PC-3 (cell line): ENCODE data around the gene TICRR. TPM values are rescaled to one million over a fixed set of nuclear protein-coding genes. Genes with fewer than 3 reads are reported as not detected.
A peak's percentile ranks its signal among the peaks of the same experiment; 100 is the strongest.

Experiments used
- ATAC-seq: fragments of 200-7000 bp; cut with Tn5 transposase; 2 replicates; pipeline ENCODE4 v1.9.1; 2020; ENCODE audit warnings: mild to moderate bottlenecking, moderate library complexity
- BruUV-seq: library from RNA; stranded (reverse); fragments of 400-500 nt; replicated peaks from 2 replicates; lab custom pipeline; 2021; lab: Mats Ljungman, UMichigan
- CTCF ChIA-PET: fragments of 300-600 bp; sonication (Branson Sonifier 250); formaldehyde crosslinking; loops from one replicate; lab custom pipeline; 2022; ENCODE audit warnings: antibody characterized with exemption; lab: Charles Lee
- POLR2A ChIA-PET: fragments of 300-600 bp; sonication (Branson Sonifier 250); formaldehyde crosslinking; loops from one replicate; lab custom pipeline; 2022; ENCODE audit warnings: antibody characterized with exemption; ENCODE audit not compliant: unreplicated experiment; lab: Charles Lee
- DNase-seq: peaks from one replicate; pipeline ENCODE4 v3.0.0-alpha.2; 2015
- H2AFZ ChIP-seq: fragments of 300-600 bp; sonication (generic); 2 replicates; pipeline ENCODE4 v1.6.0; 2016; ENCODE audit warnings: antibody characterized with exemption, low read length
- H3F3A ChIP-seq: fragments of 300-600 bp; sonication (generic); one replicate; pipeline ENCODE4 v1.6.0; 2017; ENCODE audit warnings: antibody characterized with exemption, low read length, control low read depth, mild to moderate bottlenecking; ENCODE audit not compliant: unreplicated experiment
- H3K27ac ChIP-seq: fragments of 300-600 bp; sonication (generic); 2 replicates; pipeline ENCODE4 v1.5.1; 2016; ENCODE audit warnings: mild to moderate bottlenecking, low read length
- H3K27me3 ChIP-seq: fragments of 300-600 bp; sonication (generic); 2 replicates; pipeline ENCODE4 v1.6.1; 2016; ENCODE audit warnings: low read length, mixed read lengths
- H3K36me3 ChIP-seq: fragments of 300-600 bp; sonication (generic); 2 replicates; pipeline ENCODE4 v1.6.1; 2016; ENCODE audit warnings: low read depth, mixed run types, low read length, mixed read lengths
- H3K4me1 ChIP-seq: fragments of 300-600 bp; sonication (generic); 2 replicates; pipeline ENCODE4 v1.5.1; 2016; ENCODE audit warnings: low read length; ENCODE audit not compliant: insufficient read depth
- H3K4me2 ChIP-seq: fragments of 300-600 bp; sonication (generic); 2 replicates; pipeline ENCODE4 v1.6.0; 2016; ENCODE audit warnings: low read length
- H3K4me3 ChIP-seq: fragments of 300-600 bp; sonication (generic); 2 replicates; pipeline ENCODE4 v1.5.1; 2016; ENCODE audit warnings: mild to moderate bottlenecking, low read length, mixed read lengths
- H3K79me2 ChIP-seq: fragments of 300-600 bp; sonication (generic); 2 replicates; pipeline ENCODE4 v1.6.1; 2017; ENCODE audit warnings: low read length, mixed read lengths
- H3K9ac ChIP-seq: fragments of 300-600 bp; sonication (generic); 2 replicates; pipeline ENCODE4 v1.6.0; 2016; ENCODE audit warnings: mild to moderate bottlenecking, low read length
- H3K9me2 ChIP-seq: fragments of 300-600 bp; sonication (generic); replicated peaks from 2 replicates; pipeline ENCODE4 v1.6.1; 2016; ENCODE audit warnings: mixed run types, low read length, mixed read lengths
- H3K9me3 ChIP-seq: fragments of 300-600 bp; sonication (generic); 2 replicates; pipeline ENCODE4 v1.6.1; 2016; ENCODE audit warnings: low read length, mixed read lengths
- H4K20me1 ChIP-seq: fragments of 300-600 bp; sonication (generic); 2 replicates; pipeline ENCODE4 v1.6.1; 2016; ENCODE audit warnings: low read length, mixed read lengths
- CTCF ChIP-seq: fragments of 300-600 bp; sonication (generic); conservative IDR thresholded peaks from 2 replicates; pipeline ENCODE4 v1.5.1; 2017; ENCODE audit warnings: antibody characterized with exemption, low read depth, mild to moderate bottlenecking, low read length
- EZH2 ChIP-seq: fragments of 300-600 bp; sonication (generic); IDR thresholded peaks from one replicate; pipeline ENCODE4 v1.6.1; 2017; ENCODE audit warnings: antibody characterized with exemption, mild to moderate bottlenecking, low read length; ENCODE audit not compliant: unreplicated experiment
- EZH2phosphoT487 ChIP-seq: fragments of 300-600 bp; sonication (generic); IDR thresholded peaks from 2 replicates; pipeline ENCODE4 v1.6.1; 2018; ENCODE audit warnings: mild to moderate bottlenecking, antibody characterized with exemption, low read length, borderline replicate concordance
- intact Hi-C: fragments of 100-400 bp; cut with micrococcal nuclease; formaldehyde crosslinking; loops from 2 replicates; pipeline ENCODE4 v1.9.0; 2023
- total RNA-seq: library from RNA; depleted of rRNA; stranded (reverse); fragments of >200 nt; gene quantifications from 2 replicates; pipeline ENCODE4 v1.2.3, GENCODE V29; 2014

Gene TICRR
- total RNA-seq, 1 experiment from 2014 or later = 14.3 TPM

GRCh38 chr15:89569090-89569745 is 6.1 kb upstream of the TICRR start:
- H2AFZ ChIP-seq = no peak overlapping the region
- POLR2A ChIA-PET = interaction anchor here (0.6 kb wide), 1 partner anchor 52 kb away, joined by 9 read pairs; no protein-coding TSS in a partner anchor
- no peaks in the 10 kb centered on the region for H3K9me3 ChIP-seq
- no peaks in the 10 kb centered on the region for H3F3A ChIP-seq
- no peaks in the 10 kb centered on the region for H3K36me3 ChIP-seq
- CTCF ChIA-PET = no interaction called here
- no peaks in the 10 kb centered on the region for H3K27me3 ChIP-seq
- H3K9me2 ChIP-seq = no peaks in the 10 kb centered on the region
- no peak overlapping the region for H3K4me3 ChIP-seq
- no peak overlapping the region for H3K4me2 ChIP-seq
- no peak overlapping the region for H3K9ac ChIP-seq
- no peaks in the 10 kb centered on the region for H3K79me2 ChIP-seq
- TF ChIP-seq EZH2 = no peak
- TF ChIP-seq CTCF = no peak
- TF ChIP-seq EZH2phosphoT487 = no peak
- ATAC-seq = no peak
- H3K4me1 ChIP-seq = no peaks in the 10 kb centered on the region
- no peaks in the 10 kb centered on the region for H4K20me1 ChIP-seq
- no peak overlapping the region for H3K27ac ChIP-seq
- intact Hi-C loops = no loop called here
- no TSS peak for BruUV-seq
- no peak for DNase-seq

GRCh38 chr15:89575656-89576416 is 567 bp downstream of the TICRR start:
- ChIA-PET POLR2A (interaction anchor here (1.0 kb wide), 1 partner anchor 87 kb away, joined by 6 read pairs; no protein-coding TSS in a partner anchor), CTCF (interaction anchor here (0.6 kb wide), 1 partner anchor 84 kb away, joined by 6 read pairs; no protein-coding TSS in a partner anchor)
- peaks cover 14% of the 10 kb centered on the region; the same call in 1 of the 2 replicates for H4K20me1 ChIP-seq
- peak overlapping the region; percentile 92 for H3K4me2 ChIP-seq
- H3K4me1 ChIP-seq = peaks cover 11% of the 10 kb centered on the region; the same call in 1 of the 2 replicates
- H3K27me3 ChIP-seq = no peaks in the 10 kb centered on the region
- H3K4me3 ChIP-seq = peak overlapping the region; percentile 88
- ATAC-seq = peak; percentile 6; the same call in 1 of the 2 replicates
- H3K9me2 ChIP-seq = no peaks in the 10 kb centered on the region
- H3K9ac ChIP-seq = peak overlapping the region; percentile 96
- H3K27ac ChIP-seq = peak overlapping the region; percentile 55
- intact Hi-C loops = no loop called here
- no peak for TF ChIP-seq EZH2
- TF ChIP-seq CTCF = no peak
- no peak for TF ChIP-seq EZH2phosphoT487
- no peak for DNase-seq
- H3K36me3 ChIP-seq = peaks cover 17% of the 10 kb centered on the region
- H3K79me2 ChIP-seq = peaks cover 54% of the 10 kb centered on the region
- BruUV-seq = no TSS peak
- H2AFZ ChIP-seq = peak overlapping the region; percentile 77
- no peaks in the 10 kb centered on the region for H3F3A ChIP-seq
- H3K9me3 ChIP-seq = no peaks in the 10 kb centered on the region

GRCh38 chr15:89576417-89576773 is 1.1 kb downstream of the TICRR start:
- POLR2A ChIA-PET = no interaction called here
- Histone ChIP-seq H3F3A (no peaks in the 10 kb centered on the region), H3K9ac (peak overlapping the region; percentile 96), H3K4me3 (peak overlapping the region; percentile 88), H3K27me3 (no peaks in the 10 kb centered on the region), H3K9me2 (no peaks in the 10 kb centered on the region), H3K4me2 (peak overlapping the region; percentile 92), H3K4me1 (peaks cover 11% of the 10 kb centered on the region; the same call in 1 of the 2 replicates), H2AFZ (no peak overlapping the region), H3K27ac (no peak overlapping the region), H4K20me1 (peaks cover 14% of the 10 kb centered on the region; the same call in 1 of the 2 replicates), H3K9me3 (no peaks in the 10 kb centered on the region), H3K79me2 (peaks cover 60% of the 10 kb centered on the region), H3K36me3 (peaks cover 17% of the 10 kb centered on the region)
- no peak for TF ChIP-seq EZH2
- no peak for TF ChIP-seq EZH2phosphoT487
- TF ChIP-seq CTCF = no peak
- intact Hi-C loops = no loop called here
- no peak for ATAC-seq
- BruUV-seq = TSS peak; percentile 55
- CTCF ChIA-PET = no interaction called here
- DNase-seq = no peak
